HL-60/S4 treated with retinoic acid at 250 ng/mL for 4 days and 3 days (cell line): ENCODE results near the gene RAB13.

Experiments
- in situ Hi-C: fragments of 300-500 bp; cut with MboI; formaldehyde crosslinking; loops from 2 replicates; pipeline ENCODE4 v1.7.0; 2022; ENCODE audit warnings: low sequenced_read_pairs

The RAB13 gene

DNA sequence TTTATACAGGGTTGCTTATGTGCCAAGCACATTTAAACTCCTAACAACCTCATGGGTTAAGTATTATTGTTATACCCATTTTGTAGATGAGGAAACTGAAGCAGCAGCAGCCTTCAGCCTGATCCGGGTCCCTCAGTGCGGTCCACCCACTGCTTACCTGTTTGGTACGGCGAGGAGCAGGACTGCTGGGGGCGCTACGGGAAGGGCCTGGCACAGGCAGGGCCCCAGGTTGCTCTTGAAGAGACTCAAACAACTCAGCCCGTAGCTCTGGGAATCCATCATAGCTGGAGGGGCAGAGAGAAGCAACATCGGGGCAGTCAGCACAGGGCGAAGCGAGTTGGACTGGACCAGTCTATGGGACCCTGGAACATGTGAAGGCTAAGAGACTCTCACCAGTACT, 48.8 kb downstream of the RAB13 start:
- in situ Hi-C loops = loop anchor here (10.0 kb wide), 1 partner anchor 63 kb away; no protein-coding TSS in a partner anchor

DNA sequence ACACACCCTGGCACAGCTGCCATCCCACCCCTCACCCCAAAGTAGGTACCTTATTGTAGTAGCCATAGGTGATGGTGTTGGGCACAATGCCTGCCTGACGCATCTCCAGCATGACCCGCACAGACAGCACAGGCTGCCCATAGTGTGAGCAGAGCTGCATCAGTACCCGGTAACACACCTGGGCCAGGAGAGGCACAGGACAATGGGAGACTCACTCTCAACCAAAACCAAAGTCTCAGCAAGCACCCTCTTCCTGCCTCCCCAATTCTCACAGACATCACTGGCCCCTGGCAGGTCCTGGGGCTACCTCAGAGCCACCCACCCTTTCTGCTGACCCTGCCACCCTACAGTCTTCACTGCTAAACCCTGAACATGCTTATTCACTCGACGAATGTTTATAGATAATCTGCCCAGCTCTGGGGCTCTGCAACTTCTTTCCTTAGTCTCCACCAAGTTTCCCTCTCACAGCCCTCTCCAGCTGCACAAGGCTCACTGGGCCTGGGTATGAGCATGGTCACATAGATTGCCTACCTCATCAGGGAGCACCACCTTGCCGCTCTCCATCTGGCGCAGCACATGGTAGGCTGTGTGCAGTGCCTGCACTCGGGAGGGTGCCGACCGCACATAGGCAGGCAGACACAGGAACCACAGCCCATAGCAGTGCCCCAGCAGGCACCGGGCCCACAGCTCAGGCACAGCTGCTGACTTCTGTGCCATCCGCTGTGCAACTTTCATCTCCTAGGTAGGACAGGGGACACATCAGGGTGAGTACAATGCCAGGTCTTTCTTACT, 49.9 kb downstream of the RAB13 start:
- in situ Hi-C loops = loop anchor here (10.0 kb wide), 1 partner anchor 61 kb away; no protein-coding TSS in a partner anchor

DNA sequence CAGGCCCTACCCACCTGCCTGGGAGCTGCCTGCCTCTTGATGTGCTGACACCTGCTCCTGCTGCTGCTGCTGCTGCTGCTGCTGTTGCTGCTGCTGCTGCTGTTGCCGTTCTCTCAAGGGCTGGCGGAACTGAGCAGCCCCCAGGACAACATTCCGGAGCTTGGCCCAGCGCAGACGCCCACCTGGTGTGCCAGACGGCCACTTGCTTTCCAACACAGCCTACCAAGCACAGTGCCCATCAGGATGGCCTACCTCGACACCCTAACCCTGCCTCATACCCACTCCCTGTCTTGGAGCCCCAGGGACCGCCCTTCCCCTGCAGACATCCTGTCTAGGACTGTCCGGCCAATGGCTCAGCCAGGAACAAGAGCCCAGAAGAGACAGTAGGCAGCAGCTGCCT, 51.4 kb downstream of the RAB13 start:
- in situ Hi-C loops = loop anchor here (10.0 kb wide), 1 partner anchor 60 kb away; no protein-coding TSS in a partner anchor

DNA sequence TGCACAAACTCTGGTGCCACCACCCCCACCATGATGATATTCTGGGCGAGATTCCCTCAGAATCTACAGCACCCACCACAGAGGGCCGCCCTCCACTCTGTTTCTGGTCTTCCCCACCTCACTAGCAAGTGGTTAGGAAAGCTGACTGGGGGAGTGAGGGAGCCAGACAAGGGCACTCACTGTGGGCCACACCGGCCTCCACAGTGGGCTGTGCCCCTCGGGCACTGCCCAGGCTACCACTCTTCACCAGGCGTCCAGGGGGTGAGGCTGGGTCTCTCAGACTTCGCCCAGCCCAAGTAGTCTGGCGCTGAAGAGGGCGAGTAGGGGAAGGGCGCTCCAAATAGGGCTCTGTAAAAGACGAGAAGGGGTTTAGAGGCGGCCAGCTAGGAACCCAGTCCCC, 52.2 kb downstream of the RAB13 start:
- in situ Hi-C loops = loop anchor here (10.0 kb wide), 1 partner anchor 59 kb away; no protein-coding TSS in a partner anchor

DNA sequence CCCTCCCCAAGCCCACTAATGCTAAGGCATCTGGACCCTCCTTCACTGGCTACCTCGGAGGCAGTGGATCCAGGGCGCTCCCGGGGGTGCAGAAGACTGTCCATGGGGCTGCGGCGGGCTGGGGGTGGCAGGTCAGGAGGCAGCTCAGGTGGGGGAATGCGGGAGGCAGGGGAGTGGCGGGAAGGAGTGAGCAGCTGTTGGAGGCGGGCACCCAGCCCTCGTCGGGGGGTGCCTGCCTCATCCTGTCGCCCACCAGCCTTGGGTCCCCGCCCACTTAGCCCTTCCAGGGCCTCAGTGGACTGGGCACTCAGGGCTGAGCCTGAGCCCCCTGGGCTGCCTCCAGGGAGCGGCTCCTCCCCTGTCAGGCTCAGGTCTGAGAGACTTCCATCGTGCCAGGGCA, 52.7 kb downstream of the RAB13 start:
- in situ Hi-C loops = loop anchor here (10.0 kb wide), 1 partner anchor 59 kb away; no protein-coding TSS in a partner anchor

DNA sequence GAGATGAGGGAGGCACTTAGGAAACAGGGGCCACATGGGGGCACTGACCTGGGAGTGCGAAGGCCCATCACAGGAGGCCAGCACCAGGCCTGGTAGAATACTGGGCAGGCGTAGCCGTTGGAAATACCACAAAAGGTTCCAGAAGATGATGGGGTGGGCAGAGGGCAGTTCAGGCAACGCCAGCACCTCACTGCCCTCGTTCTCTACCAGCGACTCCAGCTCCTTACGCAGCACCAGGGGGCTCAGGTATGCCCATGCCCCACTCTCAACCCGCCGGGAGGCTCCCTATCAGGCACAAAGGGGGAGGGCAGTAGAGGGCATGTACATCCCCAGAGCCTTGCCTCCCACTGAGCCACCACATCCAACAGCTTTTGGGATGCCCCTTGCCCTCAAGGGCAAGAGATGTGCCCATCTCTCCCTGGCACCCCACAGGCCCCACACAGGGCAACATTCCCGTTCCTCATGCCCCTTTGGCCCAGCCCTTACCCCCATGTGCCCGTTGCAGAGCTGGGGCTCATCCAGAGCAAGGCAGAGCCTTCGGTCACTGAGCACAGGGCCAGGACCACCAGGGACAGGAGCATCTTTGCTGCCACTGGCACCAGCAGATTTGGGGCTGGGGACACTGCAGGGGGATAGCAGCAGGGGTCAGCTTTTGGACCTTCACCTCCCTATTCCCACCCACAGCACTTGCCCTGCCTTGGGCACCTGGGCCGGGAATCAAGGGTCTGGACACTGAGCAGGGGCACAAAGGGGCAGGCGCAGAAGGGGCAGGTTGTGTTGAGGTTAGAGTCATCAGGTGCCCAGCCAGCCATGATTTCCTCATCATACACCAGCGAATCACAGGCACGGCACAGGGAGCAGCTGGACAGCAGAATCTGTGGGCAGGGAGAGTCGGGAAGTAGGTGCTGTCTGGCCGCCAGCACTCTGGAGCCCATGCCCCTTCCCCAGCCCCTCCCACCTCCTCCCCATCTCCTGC, 53.7 kb downstream of the RAB13 start:
- in situ Hi-C loops = loop anchor here (10.0 kb wide), 1 partner anchor 58 kb away; no protein-coding TSS in a partner anchor
